Measurements from ENCODE around the gene EFTUD2. TPM values are rescaled to one million over a fixed set of nuclear protein-coding genes. Genes with fewer than 3 reads are reported as not detected.

EFTUD2 gene
- total and polyA plus RNA-seq, 2 of the 8 experiments (the other 6 are each of a cell fraction or from before 2014, with no cell fraction given): 118 to 195 TPM

DNA sequence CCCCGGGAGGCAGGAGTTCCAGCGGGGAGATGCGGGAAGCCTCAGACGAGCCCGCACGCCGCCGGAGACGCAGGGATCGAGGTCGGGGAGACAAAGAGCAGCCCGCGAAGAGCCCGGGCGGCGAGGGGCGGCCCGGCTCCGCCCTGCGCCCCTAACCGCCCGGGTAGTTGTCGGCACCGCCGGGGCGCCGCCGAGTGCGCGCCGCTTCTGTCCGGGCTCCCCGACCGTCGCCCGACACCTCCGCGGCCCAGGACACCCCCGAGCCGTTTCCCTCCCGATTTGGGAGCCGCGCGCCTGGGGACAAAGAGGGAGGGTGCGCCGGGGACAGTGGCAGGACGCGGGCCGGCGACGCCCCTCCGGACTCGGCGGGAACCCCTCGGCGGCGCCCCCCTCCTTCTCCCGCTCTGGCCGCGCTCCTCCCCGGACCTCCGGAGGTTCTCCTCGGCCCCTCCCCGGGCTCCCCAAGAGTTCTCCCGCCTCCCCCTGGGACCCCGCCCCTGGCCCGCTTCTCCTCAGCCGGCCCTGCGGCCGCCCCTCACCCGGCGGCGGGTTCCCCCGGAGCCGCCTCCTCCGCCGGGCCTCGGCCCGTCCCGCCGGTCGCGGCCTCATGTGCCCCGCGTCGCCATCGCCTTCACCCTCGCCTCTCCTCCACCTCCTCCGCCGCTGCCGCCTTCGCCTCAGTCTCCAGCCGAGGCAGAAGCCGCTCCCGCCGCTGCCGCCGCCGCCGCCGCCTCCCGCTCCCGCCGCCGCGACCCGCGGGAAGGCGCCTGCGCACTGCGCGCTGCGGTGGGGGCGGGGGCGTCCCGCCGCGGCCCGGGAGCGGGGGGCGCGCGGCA, 69.5 kb downstream of the EFTUD2 start, which contains the start of gene GJC1:
GJC1 (minus strand) TSS at position 765 of the 836 bp plus-strand sequence. CDS start 24,470 bp downstream, outside the sequence.
- DNase-seq (ENCODE audit: low read depth in 1 of 2, low spot score in 2 of 2) (peak in 1 of 2 experiments; percentile 83), FAIRE-seq (no peak)
- Histone ChIP-seq H3K36me3 (ENCODE audit: control insufficient read depth in 2 of 4, insufficient read depth in 4 of 4, low read length in 3 of 4) (no peaks in the 10 kb centered on the region), H2BK120ac (replicated peaks; ENCODE audit: low read depth, low read length) (peak within 1 kb of the TSS; percentile 70), H3K9me3 (ENCODE audit: insufficient read depth in 2 of 2, low read depth in 1 of 2, low read length in 1 of 2) (no peaks in the 10 kb centered on the region), H3K79me1 (ENCODE audit: low read depth, low read length) (no peaks in the 10 kb centered on the region), H2AFZ (ENCODE audit: low read length) (no peak within 1 kb of the TSS), H3K79me2 (ENCODE audit: control insufficient read depth in 1 of 2, insufficient read depth in 2 of 2, low read length in 2 of 2) (peaks cover 9 to 49% of the 10 kb centered on the region in 2 experiments), H2BK20ac (ENCODE audit: low read length) (peak within 1 kb of the TSS; percentile 29; the same call in 1 of the 2 replicates), H2BK12ac (ENCODE audit: low read depth, low read length) (0 out of 2 replicates have a peak within 1 kb of the TSS, but pooled peaks have one; percentile 82), H3K14ac (ENCODE audit: insufficient read length) (no peak within 1 kb of the TSS), H3K9ac (replicated peaks in 1 of 4; ENCODE audit: extremely low read depth in 1 of 4, low read depth in 3 of 4, low read length in 3 of 4) (peak within 1 kb of the TSS; percentile 85 to 94 (median 90)), H3K27ac (ENCODE audit: low read depth, low read length) (peak within 1 kb of the TSS; percentile 86), H3K18ac (ENCODE audit: extremely low read depth, low read length) (peak within 1 kb of the TSS; percentile 99), H4K8ac (ENCODE audit: extremely low read depth, insufficient read depth, low read length) (peak within 1 kb of the TSS; percentile 93), H3K4ac (replicated peaks; ENCODE audit: insufficient read length, low read depth, low read length) (peak within 1 kb of the TSS; percentile 81), H2BK15ac (ENCODE audit: low read length) (peak within 1 kb of the TSS; percentile 61; the same call in 1 of the 2 replicates), H3K23ac (ENCODE audit: insufficient read length) (no peak within 1 kb of the TSS), H3K4me1 (replicated peaks in 1 of 4; ENCODE audit: control insufficient read depth in 3 of 4, insufficient read depth in 4 of 4, low read length in 3 of 4) (peaks cover 0 to 7% (median 5%) of the 10 kb centered on the region in 4 experiments; a peak in 4 of 7 replicates), H3K23me2 (ENCODE audit: low read depth, low read length) (peaks cover 4% of the 10 kb centered on the region; the same call in 1 of the 2 replicates), H2BK5ac (ENCODE audit: low read depth, low read length) (peak within 1 kb of the TSS; percentile 96), H2AK5ac (ENCODE audit: low read depth, low read length) (0 out of 2 replicates have a peak within 1 kb of the TSS, but pooled peaks have one; percentile 3), H4K91ac (replicated peaks; ENCODE audit: insufficient read length, low read length) (peak within 1 kb of the TSS; percentile 96), H3K56ac (replicated peaks; ENCODE audit: insufficient read length, low read depth, low read length) (peak within 1 kb of the TSS; percentile 74), H3K4me3 (ENCODE audit: extremely low read depth in 1 of 4, insufficient read depth in 2 of 4, low read depth in 3 of 4, low read length in 4 of 4) (peak within 1 kb of the TSS; percentile 79 to 97 (median 92)), H3K27me3 (replicated peaks in 1 of 4; ENCODE audit: control insufficient read depth in 3 of 4, extremely low read depth in 1 of 4, insufficient read depth in 3 of 4, low read length in 3 of 4) (no peaks in the 10 kb centered on the region), H3K4me2 (ENCODE audit: insufficient read depth in 1 of 2, low read depth in 2 of 2, low read length in 2 of 2) (peak within 1 kb of the TSS; percentile 52 to 72), H4K5ac (ENCODE audit: insufficient read length, low read depth, low read length) (peak within 1 kb of the TSS; percentile 60), H4K20me1 (replicated peaks in 1 of 2; ENCODE audit: control insufficient read depth in 1 of 2, insufficient read depth in 2 of 2, low read length in 2 of 2) (peaks cover 5% of the 10 kb centered on the region in 2 experiments)
- ChIA-PET CTCF (ENCODE audit: partially characterized antibody) (interaction anchor here (1.6 to 5.2 kb wide), 3 partner anchors 15 to 36 kb away, joined by 4 to 44 read pairs (median 38); no protein-coding TSS in a partner anchor), POLR2A (ENCODE audit: partially characterized antibody) (interaction anchor here (0.6 to 5.5 kb wide), 18 partner anchors 11 to 418 kb away, joined by 3 to 58 read pairs (median 6); partner anchors contain the start of gene HIGD1B)
- 0% methylated on average over 46 of the region's 123 CpGs; no CpG with 5 or more reads in 1 of the 2 experiments for WGBS, 2 experiments (ENCODE audit: extremely low coverage in 1 of 2, insufficient coverage in 1 of 2, insufficient read length in 1 of 2, insufficient replicate concordance in 2 of 2, low coverage in 1 of 2, low lambda C conversion rate in 2 of 2, missing lambda C conversion rate in 1 of 2)
- TF ChIP-seq ZNF274 (IDR thresholded peaks at IDR 0.05; ENCODE audit: borderline replicate concordance, extremely low read depth, low read length) (no peak), SP1 (IDR thresholded peaks at IDR 0.05; ENCODE audit: low read depth, low read length) (no peak), RBBP5 (IDR thresholded peaks at IDR 0.05; ENCODE audit: borderline replicate concordance, low read depth, low read length) (peak; percentile 29), SAP30 (IDR thresholded peaks at IDR 0.05; ENCODE audit: insufficient read depth, insufficient replicate concordance, low read length) (no peak), EZH2 (IDR thresholded peaks at IDR 0.05; ENCODE audit: low read depth, low read length, severe bottlenecking) (no peak), SIN3A (conservative IDR thresholded peaks at IDR 0.05 in 1 of 2, IDR thresholded peaks at IDR 0.05 in 1 of 2; ENCODE audit: low read depth in 1 of 2, low read length in 2 of 2) (no peak)
- TF ChIP-seq, protein P1, sequence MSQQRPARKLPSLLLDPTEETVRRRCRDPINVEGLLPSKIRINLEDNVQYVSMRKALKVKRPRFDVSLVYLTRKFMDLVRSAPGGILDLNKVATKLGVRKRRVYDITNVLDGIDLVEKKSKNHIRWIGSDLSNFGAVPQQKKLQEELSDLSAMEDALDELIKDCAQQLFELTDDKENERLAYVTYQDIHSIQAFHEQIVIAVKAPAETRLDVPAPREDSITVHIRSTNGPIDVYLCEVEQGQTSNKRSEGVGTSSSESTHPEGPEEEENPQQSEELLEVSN (IDR thresholded peaks at IDR 0.05): no peak; the same call in 1 of the 2 replicates
- TF ChIP-seq, protein P2, sequence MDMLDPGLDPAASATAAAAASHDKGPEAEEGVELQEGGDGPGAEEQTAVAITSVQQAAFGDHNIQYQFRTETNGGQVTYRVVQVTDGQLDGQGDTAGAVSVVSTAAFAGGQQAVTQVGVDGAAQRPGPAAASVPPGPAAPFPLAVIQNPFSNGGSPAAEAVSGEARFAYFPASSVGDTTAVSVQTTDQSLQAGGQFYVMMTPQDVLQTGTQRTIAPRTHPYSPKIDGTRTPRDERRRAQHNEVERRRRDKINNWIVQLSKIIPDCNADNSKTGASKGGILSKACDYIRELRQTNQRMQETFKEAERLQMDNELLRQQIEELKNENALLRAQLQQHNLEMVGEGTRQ (IDR thresholded peaks at IDR 0.05; ENCODE audit: low read length): no peak
